Mesothelial cell of epicardium (in vitro differentiated cells): ENCODE results near the gene CERS2. TPM values are rescaled to one million over a fixed set of nuclear protein-coding genes. Genes with fewer than 3 reads are reported as not detected.

Source experiments
- DNase-seq, 2 experiments: peaks; one replicate each; pipeline ENCODE4 v3.0.0; 2021; ENCODE audit warnings: low spot score in 2 of 2; ENCODE audit not compliant: unreplicated experiment in 2 of 2
- H3K27ac Mint-ChIP-seq: 2 replicates; pipeline ENCODE4 v1.8.0; 2021; ENCODE audit warnings: mixed read lengths
- H3K27me3 Mint-ChIP-seq: 2 replicates; pipeline ENCODE4 v1.8.0; 2021; ENCODE audit warnings: low read depth, mixed read lengths
- H3K36me3 Mint-ChIP-seq: 2 replicates; pipeline ENCODE4 v1.8.0; 2021; ENCODE audit warnings: mixed read lengths
- H3K4me1 Mint-ChIP-seq: 2 replicates; pipeline ENCODE4 v1.8.0; 2021; ENCODE audit warnings: mixed read lengths
- H3K4me3 Mint-ChIP-seq: 2 replicates; pipeline ENCODE4 v1.8.0; 2021; ENCODE audit warnings: mild to moderate bottlenecking, moderate library complexity, mixed read lengths
- H3K9me3 Mint-ChIP-seq: 2 replicates; pipeline ENCODE4 v1.8.0; 2021; ENCODE audit warnings: mixed read lengths
- total RNA-seq: library from RNA; stranded (reverse); gene quantifications from 3 replicates; pipeline ENCODE4 v1.2.1, GENCODE V29; 2021
- TF ChIP-seq, protein P1 (sequence below): fragments of 200-600 bp; sonication (generic); IDR thresholded peaks from one replicate; pipeline ENCODE4 v1.5.0; 2021; ENCODE audit warnings: antibody characterized with exemption; ENCODE audit not compliant: unreplicated experiment

The CERS2 gene
- total RNA-seq, 1 donor from 2014 or later: 132 TPM

DNA sequence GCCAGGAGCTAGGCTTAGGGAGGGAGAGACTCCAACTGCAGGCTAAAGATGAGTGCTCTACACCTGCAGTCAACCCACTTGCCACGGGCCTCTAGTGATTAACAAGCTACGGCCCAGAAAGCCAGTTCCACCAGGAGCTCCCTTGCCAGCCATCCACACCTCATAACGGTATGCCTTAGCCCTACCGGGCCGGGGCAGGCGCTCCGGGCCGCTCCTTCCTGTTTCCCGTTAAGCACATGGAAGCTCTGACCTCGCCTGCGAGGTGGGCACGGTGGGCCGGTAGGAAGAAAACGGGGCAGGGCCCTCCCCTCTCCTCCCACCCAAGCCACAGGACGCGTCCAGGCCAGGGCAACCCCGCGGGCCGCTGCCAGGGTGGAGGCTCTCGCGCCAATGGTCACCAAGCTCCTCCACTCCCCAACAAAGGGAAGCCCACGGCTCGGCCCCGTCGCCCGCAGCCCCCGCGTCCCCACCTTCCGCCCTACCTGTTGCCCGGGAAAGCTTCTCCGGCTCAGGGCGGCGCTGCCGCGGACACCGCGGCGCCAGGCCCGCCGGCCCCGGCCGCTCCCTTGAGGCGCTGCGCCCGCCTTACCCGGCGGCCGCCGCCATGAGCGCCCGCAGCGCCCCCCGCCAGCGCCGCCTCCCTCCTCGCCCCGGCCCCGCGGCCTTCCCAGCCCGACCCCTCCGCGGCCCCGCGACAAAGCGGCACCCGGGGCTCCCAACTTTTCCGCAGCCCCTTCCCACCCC, 627 bp downstream of the CERS2 start:
- no peaks in the 10 kb centered on the region for H3K9me3 Mint-ChIP-seq
- peak in 1 of 2 experiments; percentile 59 for DNase-seq
- H3K4me1 Mint-ChIP-seq: peaks cover 39% of the 10 kb centered on the region
- TF ChIP-seq, protein P1, sequence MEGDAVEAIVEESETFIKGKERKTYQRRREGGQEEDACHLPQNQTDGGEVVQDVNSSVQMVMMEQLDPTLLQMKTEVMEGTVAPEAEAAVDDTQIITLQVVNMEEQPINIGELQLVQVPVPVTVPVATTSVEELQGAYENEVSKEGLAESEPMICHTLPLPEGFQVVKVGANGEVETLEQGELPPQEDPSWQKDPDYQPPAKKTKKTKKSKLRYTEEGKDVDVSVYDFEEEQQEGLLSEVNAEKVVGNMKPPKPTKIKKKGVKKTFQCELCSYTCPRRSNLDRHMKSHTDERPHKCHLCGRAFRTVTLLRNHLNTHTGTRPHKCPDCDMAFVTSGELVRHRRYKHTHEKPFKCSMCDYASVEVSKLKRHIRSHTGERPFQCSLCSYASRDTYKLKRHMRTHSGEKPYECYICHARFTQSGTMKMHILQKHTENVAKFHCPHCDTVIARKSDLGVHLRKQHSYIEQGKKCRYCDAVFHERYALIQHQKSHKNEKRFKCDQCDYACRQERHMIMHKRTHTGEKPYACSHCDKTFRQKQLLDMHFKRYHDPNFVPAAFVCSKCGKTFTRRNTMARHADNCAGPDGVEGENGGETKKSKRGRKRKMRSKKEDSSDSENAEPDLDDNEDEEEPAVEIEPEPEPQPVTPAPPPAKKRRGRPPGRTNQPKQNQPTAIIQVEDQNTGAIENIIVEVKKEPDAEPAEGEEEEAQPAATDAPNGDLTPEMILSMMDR: no peak
- no peaks in the 10 kb centered on the region for H3K36me3 Mint-ChIP-seq
- H3K4me3 Mint-ChIP-seq: peak overlapping the region; percentile 80
- no peaks in the 10 kb centered on the region for H3K27me3 Mint-ChIP-seq
- peak overlapping the region; percentile 92 for H3K27ac Mint-ChIP-seq

DNA sequence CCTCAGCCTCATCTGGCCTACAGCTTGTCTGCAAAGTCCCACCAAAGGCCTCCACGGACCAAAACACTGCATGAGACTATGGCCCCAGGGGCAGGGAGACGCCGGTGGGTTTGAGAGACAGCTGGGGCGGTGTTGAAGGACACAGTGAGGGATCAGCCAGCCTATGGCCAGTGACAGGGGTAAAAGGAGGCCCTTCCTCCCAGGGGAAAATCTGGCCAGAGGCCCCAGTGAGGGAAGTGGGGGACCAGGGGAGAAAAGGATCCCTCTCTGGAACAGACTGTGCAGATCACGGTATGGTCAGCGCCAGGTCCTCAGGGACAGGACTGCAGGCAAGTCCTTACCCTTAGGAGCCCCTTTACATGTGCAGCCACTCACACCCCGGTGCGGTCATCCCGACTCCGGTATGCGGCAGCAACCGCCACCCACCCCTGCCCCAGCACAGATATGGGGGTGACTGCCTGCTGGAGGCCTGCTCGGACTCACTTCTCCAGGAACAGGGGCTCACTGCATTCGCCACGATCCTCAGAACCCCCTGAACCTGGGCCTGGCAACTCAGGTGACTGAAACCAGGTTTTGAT, 1.3 kb downstream of the CERS2 start:
- DNase-seq: no peak
- peaks cover 2% of the 10 kb centered on the region for H3K36me3 Mint-ChIP-seq
- TF ChIP-seq, protein P1: no peak
- H3K27ac Mint-ChIP-seq: peak overlapping the region; percentile 92
- H3K9me3 Mint-ChIP-seq: no peaks in the 10 kb centered on the region
- peak overlapping the region; percentile 80 for H3K4me3 Mint-ChIP-seq
- no peaks in the 10 kb centered on the region for H3K27me3 Mint-ChIP-seq
- H3K4me1 Mint-ChIP-seq: peaks cover 39% of the 10 kb centered on the region

DNA sequence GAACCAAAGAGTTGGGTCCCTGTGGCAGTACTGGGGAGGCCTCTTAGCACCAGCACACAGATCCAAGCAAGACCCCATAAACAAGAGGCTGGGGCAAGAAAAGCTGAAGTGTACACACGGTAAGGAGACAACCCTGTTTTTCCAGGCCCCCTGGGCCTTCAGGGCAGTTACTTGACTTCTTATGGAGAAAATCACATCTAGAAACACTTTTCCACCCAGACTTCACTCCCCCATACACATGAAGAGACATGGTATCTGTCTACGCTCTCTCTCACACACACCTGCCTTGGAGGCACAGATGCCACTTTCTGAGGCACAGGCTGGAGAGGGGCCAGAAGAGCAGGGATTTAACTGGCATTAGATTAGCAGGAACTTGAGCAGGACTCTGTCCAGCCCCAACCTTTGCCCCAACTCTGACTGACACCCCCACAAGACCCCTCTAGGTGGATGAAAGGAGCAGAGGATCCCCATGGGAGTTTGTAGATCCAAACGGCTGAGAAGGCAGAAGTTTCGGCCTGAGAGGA, 2.2 kb downstream of the CERS2 start:
- H3K36me3 Mint-ChIP-seq: peaks cover 2% of the 10 kb centered on the region
- TF ChIP-seq, protein P1: no peak
- H3K4me3 Mint-ChIP-seq: peak overlapping the region; percentile 80
- DNase-seq: no peak
- no peaks in the 10 kb centered on the region for H3K9me3 Mint-ChIP-seq
- H3K27ac Mint-ChIP-seq: peak overlapping the region; percentile 92
- H3K27me3 Mint-ChIP-seq: no peaks in the 10 kb centered on the region
- peaks cover 39% of the 10 kb centered on the region for H3K4me1 Mint-ChIP-seq

DNA sequence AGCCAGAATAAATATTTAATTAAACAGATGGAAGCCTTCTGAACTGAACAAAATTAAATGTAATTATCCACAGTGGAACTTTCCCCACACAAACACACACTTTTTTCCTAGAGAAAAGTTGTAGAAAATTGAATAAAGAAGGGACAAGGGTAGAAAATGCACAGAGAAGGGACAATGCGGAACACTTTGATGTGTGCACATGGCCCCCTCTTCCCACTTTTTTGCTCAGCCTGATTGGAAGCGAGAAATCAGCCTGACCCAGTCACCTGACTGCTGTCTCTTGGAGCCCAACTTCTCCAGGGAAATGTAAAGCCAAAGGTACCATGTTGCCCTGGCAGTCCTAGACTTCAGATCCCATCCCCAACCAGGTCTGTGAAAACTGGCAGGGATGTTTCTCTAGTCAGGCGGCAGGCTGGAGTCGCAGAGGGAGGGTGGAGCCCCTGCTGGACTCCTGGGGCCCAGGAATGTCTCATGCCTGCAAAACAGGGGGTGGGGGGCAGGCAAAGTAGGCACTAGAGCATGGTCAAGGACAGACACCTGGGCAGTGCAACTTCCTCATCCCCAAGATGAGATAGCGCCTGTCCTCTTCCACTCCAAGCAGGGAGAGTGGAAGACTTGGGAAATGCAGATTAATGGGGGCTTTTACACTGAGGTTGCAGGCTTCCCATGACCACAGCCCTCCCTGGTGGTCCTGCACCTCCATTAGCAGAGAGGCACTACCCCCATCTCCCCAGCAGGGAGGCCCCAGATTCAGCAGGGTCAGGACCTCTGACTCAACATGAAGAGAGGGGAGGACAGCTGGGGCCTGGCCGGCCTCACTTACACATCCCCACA, 2.8 kb downstream of the CERS2 start:
- Mint-ChIP-seq H3K9me3 (no peaks in the 10 kb centered on the region), H3K27ac (peak overlapping the region; percentile 92), H3K4me1 (peaks cover 36% of the 10 kb centered on the region), H3K4me3 (peak overlapping the region; percentile 80), H3K27me3 (no peaks in the 10 kb centered on the region), H3K36me3 (peaks cover 2% of the 10 kb centered on the region)
- TF ChIP-seq, protein P1: no peak
- no peak for DNase-seq

DNA sequence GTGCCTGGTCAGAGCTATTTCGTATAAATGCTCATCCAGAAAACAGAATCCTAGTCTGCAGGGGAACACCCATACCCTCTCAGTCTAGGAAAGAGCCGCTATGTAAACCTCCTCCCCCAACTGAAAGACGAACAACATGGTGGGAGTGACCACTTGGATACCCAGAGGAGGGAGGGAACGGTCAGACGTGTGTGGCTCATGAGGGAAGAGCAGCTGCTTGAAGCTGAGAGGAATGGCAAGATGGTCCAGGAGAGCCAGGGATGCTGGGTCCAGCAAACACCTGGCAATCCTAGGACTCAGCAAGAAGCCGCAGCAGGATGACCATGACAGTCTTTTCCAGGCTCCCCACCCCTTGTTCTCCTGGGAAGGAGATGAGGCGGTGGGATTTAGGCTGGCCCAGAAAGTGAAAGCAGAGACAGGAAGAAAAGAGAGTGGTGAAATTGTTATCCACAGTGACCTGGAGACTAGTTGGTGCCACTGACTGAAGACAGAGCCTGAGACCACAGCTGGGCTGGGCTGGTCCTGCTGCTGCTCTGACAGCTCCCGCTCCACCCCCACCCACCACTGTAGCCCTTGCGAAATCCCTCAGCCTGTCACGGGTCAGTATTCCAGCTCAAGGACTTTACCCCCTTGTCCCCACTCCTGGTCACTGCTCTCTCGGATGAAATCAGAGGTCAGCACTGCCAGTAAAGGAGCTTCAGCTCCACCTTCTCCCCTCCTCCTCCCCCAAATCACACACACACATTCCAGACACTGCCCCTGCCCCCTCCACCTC, 3.6 kb downstream of the CERS2 start:
- no peak for DNase-seq
- Mint-ChIP-seq H3K9me3 (no peaks in the 10 kb centered on the region), H3K27me3 (no peaks in the 10 kb centered on the region), H3K27ac (peak overlapping the region; percentile 69), H3K36me3 (peaks cover 5% of the 10 kb centered on the region), H3K4me1 (peaks cover 35% of the 10 kb centered on the region), H3K4me3 (peak overlapping the region; percentile 80)
- TF ChIP-seq, protein P1: no peak
